Hepatocyte (in vitro differentiated cells): ENCODE data around the gene LRMDA.

Source experiments
- CTCF ChIP-seq: fragments of 200-600 bp; sonication (generic); IDR thresholded peaks from 2 replicates; pipeline ENCODE4 v1.5.1; 2016; ENCODE audit warnings: antibody characterized with exemption, mild to moderate bottlenecking; ENCODE audit not compliant: poor library complexity
- EZH2 ChIP-seq: fragments of 200-600 bp; sonication (generic); IDR thresholded peaks from 2 replicates; pipeline ENCODE4 v1.6.1; 2016; ENCODE audit warnings: antibody characterized with exemption, mild to moderate bottlenecking, borderline replicate concordance
- EZH2phosphoT487 ChIP-seq: fragments of 200-600 bp; sonication (generic); IDR thresholded peaks from one replicate; pipeline ENCODE4 v1.6.1; 2018; ENCODE audit warnings: antibody characterized with exemption, mild to moderate bottlenecking, low read depth, moderate library complexity; ENCODE audit not compliant: unreplicated experiment, severe bottlenecking

DNA sequence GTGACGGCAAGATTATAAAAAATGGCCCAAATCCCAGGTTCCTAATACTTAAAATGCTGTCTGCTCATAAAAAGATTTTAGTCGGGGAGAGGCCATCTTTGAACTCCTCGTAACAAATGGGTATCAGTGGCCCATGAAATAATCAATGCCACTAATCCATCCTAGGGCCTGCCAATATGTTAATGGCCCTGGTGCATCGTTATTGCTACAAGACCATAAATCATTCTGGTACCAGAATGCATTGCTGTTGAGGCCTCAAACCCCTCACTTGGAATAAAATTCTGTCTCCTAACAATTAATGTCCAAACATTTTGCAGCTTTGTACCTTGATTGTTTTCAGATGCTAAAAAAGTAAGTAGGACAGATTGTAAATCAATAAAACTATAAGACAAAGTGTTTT, 290.6 kb downstream of the LRMDA start:
- TF ChIP-seq CTCF (no peak), EZH2phosphoT487 (no peak), EZH2 (no peak)
